ENCODE data around the gene ITGB2. TPM values are rescaled to one million over a fixed set of nuclear protein-coding genes. Genes with fewer than 3 reads are reported as not detected.
"Not testable (repeated sequence)": the region's sequence is repeated elsewhere in the genome, so short reads cannot be mapped to it uniquely, and the experiment has no call there.

The ITGB2 gene
- total RNA-seq, 6 experiments from 2014 or later = 12.9 to 61.8 (median 36.6) TPM

GRCh38 chr21:44931137-44931500 is 10.4 kb upstream of the ITGB2 start:
- DNase-seq (no peak), ATAC-seq (peak; percentile 3 to 41 (median 16))
- Histone ChIP-seq H3K9me3 (no peaks in the 10 kb centered on the region), H3K4me1 (peaks cover 0 to 16% (median 9%) of the 10 kb centered on the region in 4 donors), H3K36me3 (no peaks in the 10 kb centered on the region), H3K27ac (peak overlapping the region in 2 of 3 donors; percentile 52 to 65), H3K4me3 (peak overlapping the region; percentile 40 to 59 (median 50)), H3K27me3 (no peaks in the 10 kb centered on the region)
- WGBS (ENCODE audit: insufficient coverage, low coverage, low lambda C conversion rate, missing lambda C conversion rate) = 36% methylated on average over 8 of the region's 19 CpGs
- intact Hi-C loops (cut with DNase I) = loop anchor here in 1 of 2 donors (5.0 to 10.0 kb wide), 2 partner anchors 39 to 116 kb away; partner anchors contain the start of gene SUMO3
- TF ChIP-seq POLR2A (IDR thresholded peaks at IDR 0.05) (no peak), CTCF (IDR thresholded peaks at IDR 0.05) (no peak)

GRCh38 chr21:44930543-44930981 is 9.9 kb upstream of the ITGB2 start:
- Histone ChIP-seq H3K36me3 (no peaks in the 10 kb centered on the region), H3K4me3 (no peak overlapping the region), H3K27ac (no peak overlapping the region), H3K27me3 (no peaks in the 10 kb centered on the region), H3K4me1 (peaks cover 0 to 16% (median 9%) of the 10 kb centered on the region in 4 donors), H3K9me3 (no peaks in the 10 kb centered on the region)
- TF ChIP-seq POLR2A (IDR thresholded peaks at IDR 0.05) = no peak
- intact Hi-C loops (cut with DNase I) = loop anchor here in 1 of 2 donors (5.0 to 10.0 kb wide), 2 partner anchors 38 to 116 kb away; partner anchors contain the start of gene SUMO3
- no peak for ATAC-seq
- DNase-seq = peak in 1 of 3 donors; percentile 53
- WGBS (ENCODE audit: insufficient coverage, low coverage, low lambda C conversion rate, missing lambda C conversion rate) = 50% methylated on average over 12 of the region's 12 CpGs

GRCh38 chr21:44929799-44930542 is 9.3 kb upstream of the ITGB2 start:
- Histone ChIP-seq H3K4me1 (peaks cover 0 to 16% (median 9%) of the 10 kb centered on the region in 4 donors), H3K36me3 (no peaks in the 10 kb centered on the region), H3K27me3 (no peaks in the 10 kb centered on the region), H3K9me3 (no peaks in the 10 kb centered on the region), H3K27ac (no peak overlapping the region), H3K4me3 (no peak overlapping the region)
- intact Hi-C loops (cut with DNase I) = loop anchor here in 1 of 2 donors (5.0 to 10.0 kb wide), 2 partner anchors 38 to 115 kb away; partner anchors contain the start of gene SUMO3
- TF ChIP-seq CTCF (IDR thresholded peaks at IDR 0.05) (no peak), POLR2A (IDR thresholded peaks at IDR 0.05) (no peak)
- DNase-seq (peak in 1 of 3 donors; percentile 37), ATAC-seq (no peak)
- 65% methylated on average over 5 of the region's 9 CpGs for WGBS (ENCODE audit: insufficient coverage, low coverage, low lambda C conversion rate, missing lambda C conversion rate)

- intact Hi-C loops (cut with DNase I) = no loop called here
- Histone ChIP-seq H3K4me3 (no peak overlapping the region), H3K27ac (no peak overlapping the region), H3K9me3 (no peaks in the 10 kb centered on the region), H3K4me1 (peaks cover 0 to 16% (median 9%) of the 10 kb centered on the region in 4 donors), H3K27me3 (no peaks in the 10 kb centered on the region), H3K36me3 (no peaks in the 10 kb centered on the region)
- TF ChIP-seq POLR2A (IDR thresholded peaks at IDR 0.05) = no peak
- TF ChIP-seq CTCF (IDR thresholded peaks at IDR 0.05) = no peak
- ATAC-seq (no peak), DNase-seq (peak in 1 of 3 donors; percentile 35)
- no CpG with 5 or more reads among the region's 6 CpGs for WGBS (ENCODE audit: insufficient coverage, low coverage, low lambda C conversion rate, missing lambda C conversion rate)
Measured at GRCh38 chr21:44929242-44929798, 8.6 kb upstream of the ITGB2 start.

GRCh38 chr21:44928500-44929241 is 8.0 kb upstream of the ITGB2 start:
- H3K27me3 ChIP-seq; H3K9me3 ChIP-seq; ATAC-seq; intact Hi-C loops (cut with DNase I); H3K4me3 ChIP-seq; H3K36me3 ChIP-seq; H3K27ac ChIP-seq: not testable (repeated sequence)
- 88% methylated on average over 5 of the region's 16 CpGs for WGBS (ENCODE audit: insufficient coverage, low coverage, low lambda C conversion rate, missing lambda C conversion rate)
- H3K4me1 ChIP-seq = peaks cover 0 to 16% (median 9%) of the 10 kb centered on the region in 4 donors
- DNase-seq = peak in 1 of 3 donors; percentile 33
